Lower lobe of right lung (tissue), 2 donors: ENCODE measurements around the gene EFCAB11. TPM values are rescaled to one million over a fixed set of nuclear protein-coding genes. Genes with fewer than 3 reads are reported as not detected.

Experiments
- ATAC-seq, 2 donors: fragments of 200-7000 bp; cut with Tn5 transposase; one replicate each; pipeline ENCODE4 v1.9.1; 2020 to 2022; ENCODE audit warnings: mild to moderate bottlenecking in 2 of 2, moderate library complexity in 2 of 2
- DNase-seq: peaks from one replicate; pipeline ENCODE4 v3.0.0-alpha.2; 2020
- H3K27ac ChIP-seq: fragments of 200-600 bp; one replicate; pipeline ENCODE4 v1.8.0; 2022
- H3K27me3 ChIP-seq: fragments of 200-600 bp; one replicate; pipeline ENCODE4 v1.8.0; 2022; ENCODE audit warnings: low read depth
- H3K36me3 ChIP-seq: fragments of 200-600 bp; one replicate; pipeline ENCODE4 v1.8.0; 2022; ENCODE audit warnings: mild to moderate bottlenecking
- H3K4me1 ChIP-seq: fragments of 200-600 bp; one replicate; pipeline ENCODE4 v1.8.0; 2022
- H3K4me3 ChIP-seq: fragments of 200-600 bp; one replicate; pipeline ENCODE4 v1.8.0; 2022; ENCODE audit warnings: mild to moderate bottlenecking
- H3K9me3 ChIP-seq: fragments of 200-600 bp; one replicate; pipeline ENCODE4 v1.8.0; 2022
- CTCF ChIP-seq: fragments of 200-600 bp; IDR thresholded peaks from one replicate; pipeline ENCODE4 v1.8.0; 2022; ENCODE audit warnings: antibody characterized with exemption, mild to moderate bottlenecking
- intact Hi-C: fragments of 100-400 bp; cut with DNase I; formaldehyde crosslinking; loops from one replicate; pipeline ENCODE4 v1.11.0; 2022
- total RNA-seq: library from RNA; stranded (reverse); fragmentation: NEBNext Ultra II Directional; extraction: Animal tissue kit (Norgen Biotek cat#: 25700); gene quantifications from one replicate; pipeline ENCODE4 v1.2.1, GENCODE V29; 2021
- donor health status: DM: no; HTN: yes; CAD: no; lungs with severe emphysema.

EFCAB11 gene
- total RNA-seq, 1 donor from 2014 or later, result 5.8 TPM

GRCh38 chr14:89750908-89751392 is 203.6 kb downstream of the EFCAB11 start:
- Histone ChIP-seq H3K4me3 (no peak overlapping the region), H3K9me3 (peaks cover 9% of the 10 kb centered on the region), H3K36me3 (no peaks in the 10 kb centered on the region), H3K27me3 (no peaks in the 10 kb centered on the region), H3K27ac (no peak overlapping the region), H3K4me1 (no peaks in the 10 kb centered on the region)
- intact Hi-C loops, result no loop called here
- no peak for TF ChIP-seq CTCF
- ATAC-seq (no peak), DNase-seq (no peak)

GRCh38 chr14:89750281-89750755 is 204.2 kb downstream of the EFCAB11 start:
- intact Hi-C loops, result no loop called here
- Histone ChIP-seq H3K9me3 (peaks cover 9% of the 10 kb centered on the region), H3K27me3 (no peaks in the 10 kb centered on the region), H3K36me3 (no peaks in the 10 kb centered on the region), H3K4me3 (no peak overlapping the region), H3K27ac (no peak overlapping the region), H3K4me1 (no peaks in the 10 kb centered on the region)
- TF ChIP-seq CTCF, result no peak
- DNase-seq, result no peak
- ATAC-seq, result no peak

GRCh38 chr14:89748004-89748403 is 206.5 kb downstream of the EFCAB11 start:
- intact Hi-C loops, result no loop called here
- no peaks in the 10 kb centered on the region for H3K36me3 ChIP-seq
- no peaks in the 10 kb centered on the region for H3K27me3 ChIP-seq
- H3K4me3 ChIP-seq, result no peak overlapping the region
- ATAC-seq, result no peak
- no peak overlapping the region for H3K27ac ChIP-seq
- no peaks in the 10 kb centered on the region for H3K4me1 ChIP-seq
- no peak for TF ChIP-seq CTCF
- H3K9me3 ChIP-seq, result peaks cover 9% of the 10 kb centered on the region
- DNase-seq, result no peak

- ATAC-seq (no peak), DNase-seq (no peak)
- H3K4me1 ChIP-seq, result no peaks in the 10 kb centered on the region
- H3K27ac ChIP-seq, result no peak overlapping the region
- H3K27me3 ChIP-seq, result no peaks in the 10 kb centered on the region
- H3K36me3 ChIP-seq, result no peaks in the 10 kb centered on the region
- intact Hi-C loops, result no loop called here
- no peak overlapping the region for H3K4me3 ChIP-seq
- H3K9me3 ChIP-seq, result peaks cover 9% of the 10 kb centered on the region
- TF ChIP-seq CTCF, result no peak
Observed at GRCh38 chr14:89747126-89747525, 207.4 kb downstream of the EFCAB11 start.

- no peak for DNase-seq
- Histone ChIP-seq H3K9me3 (peaks cover 9% of the 10 kb centered on the region), H3K4me3 (no peak overlapping the region), H3K27me3 (no peaks in the 10 kb centered on the region), H3K27ac (no peak overlapping the region), H3K4me1 (no peaks in the 10 kb centered on the region), H3K36me3 (no peaks in the 10 kb centered on the region)
- no peak for TF ChIP-seq CTCF
- ATAC-seq, result no peak
- intact Hi-C loops, result no loop called here
Observed at GRCh38 chr14:89746654-89747053, 207.9 kb downstream of the EFCAB11 start.

- no peak for ATAC-seq
- Histone ChIP-seq H3K4me1 (no peaks in the 10 kb centered on the region), H3K4me3 (no peak overlapping the region), H3K9me3 (peaks cover 9% of the 10 kb centered on the region), H3K27ac (no peak overlapping the region), H3K27me3 (no peaks in the 10 kb centered on the region), H3K36me3 (no peaks in the 10 kb centered on the region)
- no peak for DNase-seq
- no peak for TF ChIP-seq CTCF
- intact Hi-C loops, result no loop called here
Observed at GRCh38 chr14:89746135-89746534, 208.4 kb downstream of the EFCAB11 start.
